HEK293 (cell line): Measurements from ENCODE around the gene GTPBP4.

Source experiments
- CTCF ChIA-PET: fragments of 350-600 bp; formaldehyde crosslinking; extraction: SDS; loops from one replicate; lab custom pipeline; 2021; ENCODE audit warnings: antibody characterized with exemption; lab: Yijun Ruan, JAX
- POLR2A ChIA-PET: fragments of 300-600 bp; formaldehyde crosslinking; extraction: SDS; loops from one replicate; lab custom pipeline; 2020; ENCODE audit warnings: antibody characterized with exemption, inconsistent platforms; lab: Yijun Ruan, JAX
- H3K27ac ChIP-seq: fragments of 200-500 bp; sonication (Bioruptor generic); 2 replicates; pipeline ENCODE4 v1.5.1; 2014; ENCODE audit warnings: low read depth, low read length, control low read depth, inconsistent platforms; ENCODE audit errors: extremely low read depth
- H3K36me3 ChIP-seq, 2 experiments: fragments of 200-500 bp in 1 of 2; sonication (Bioruptor generic) in 1 of 2; 1 replicate in 1 of 2; 2 replicates in 1 of 2; pipeline ENCODE4 v1.5.1; 2014 to 2017; ENCODE audit warnings: inconsistent platforms in 2 of 2, low read length in 2 of 2; ENCODE audit not compliant: control insufficient read depth in 2 of 2, insufficient read depth in 1 of 2
- H3K4me1 ChIP-seq: fragments of 200-500 bp; sonication (Bioruptor generic); 2 replicates; pipeline ENCODE4 v1.5.1; 2014; ENCODE audit warnings: mild to moderate bottlenecking, low read length, inconsistent platforms; ENCODE audit not compliant: control insufficient read depth, insufficient read depth
- H3K4me3 ChIP-seq: 2 replicates; pipeline ENCODE4 v1.5.1; 2011; ENCODE audit warnings: low read depth, mild to moderate bottlenecking, control low read depth, low read length, moderate library complexity
- H3K9me3 ChIP-seq: fragments of 200-500 bp; sonication (Bioruptor generic); 2 replicates; pipeline ENCODE4 v1.5.1; 2014; ENCODE audit warnings: low read depth, low read length, inconsistent platforms; ENCODE audit not compliant: control insufficient read depth, insufficient read depth
- BCL11B ChIP-seq: fragments of 450-650 bp; formaldehyde crosslinking; IDR thresholded peaks from 2 replicates; pipeline ENCODE4 v1.5.1; 2016; ENCODE audit warnings: low read depth, missing biosample characterization, missing genetic modification characterization
- BCL6B ChIP-seq: fragments of 450-650 bp; formaldehyde crosslinking; IDR thresholded peaks from 2 replicates; pipeline ENCODE4 v1.5.1; 2017; ENCODE audit warnings: missing biosample characterization, missing genetic modification characterization
- GLI2 ChIP-seq: fragments of 450-650 bp; formaldehyde crosslinking; IDR thresholded peaks from 2 replicates; pipeline ENCODE4; 2017; ENCODE audit warnings: missing biosample characterization, missing genetic modification characterization, low read depth, borderline replicate concordance
- HOXC10 ChIP-seq: sonication (generic); formaldehyde crosslinking; IDR thresholded peaks from 2 replicates; pipeline ENCODE4 v1.8.1; 2023; ENCODE audit warnings: mild to moderate bottlenecking, missing genetic modification reagents
- KLF8 ChIP-seq: fragments of 450-650 bp; formaldehyde crosslinking; IDR thresholded peaks from 2 replicates; pipeline ENCODE4 v1.5.1; 2016; ENCODE audit warnings: missing biosample characterization, missing genetic modification characterization
- KLF9 ChIP-seq: fragments of 450-650 bp; formaldehyde crosslinking; IDR thresholded peaks from 2 replicates; pipeline ENCODE4 v1.5.1; 2016; ENCODE audit warnings: missing biosample characterization, missing genetic modification characterization, low read depth
- OSR2 ChIP-seq: fragments of 450-650 bp; formaldehyde crosslinking; IDR thresholded peaks from 2 replicates; pipeline ENCODE4 v1.5.1; 2016; ENCODE audit warnings: missing biosample characterization, missing genetic modification characterization
- PRDM6 ChIP-seq: fragments of 450-650 bp; formaldehyde crosslinking; IDR thresholded peaks from 2 replicates; pipeline ENCODE4 v1.5.1; 2017; ENCODE audit warnings: missing biosample characterization, missing genetic modification characterization
- SETDB1 ChIP-seq: IDR thresholded peaks from one replicate; pipeline ENCODE4 v1.6.1; 2017; ENCODE audit warnings: mild to moderate bottlenecking, low read length, moderate library complexity, mixed read lengths; ENCODE audit not compliant: insufficient read length
- TCF7L2 ChIP-seq: IDR thresholded peaks from 2 replicates; pipeline ENCODE4 v1.6.1; 2011; ENCODE audit warnings: low read depth, mild to moderate bottlenecking, inconsistent platforms, low read length, moderate library complexity, borderline replicate concordance
- TRIM28 ChIP-seq: IDR thresholded peaks from 2 replicates; pipeline ENCODE4 v1.6.1; 2011; ENCODE audit warnings: low read length, control low read depth, borderline replicate concordance
- ZEB2 ChIP-seq: fragments of 450-650 bp; formaldehyde crosslinking; IDR thresholded peaks from 2 replicates; pipeline ENCODE4 v1.5.1; 2016; ENCODE audit warnings: missing biosample characterization, missing genetic modification characterization
- ZNF132 ChIP-seq: fragments of 450-650 bp; formaldehyde crosslinking; IDR thresholded peaks from 2 replicates; pipeline ENCODE4 v1.5.1; 2017; ENCODE audit warnings: missing biosample characterization, missing genetic modification characterization, borderline replicate concordance
- ZNF184 ChIP-seq: fragments of 450-650 bp; IDR thresholded peaks from 2 replicates; pipeline ENCODE4 v1.5.1; 2018; ENCODE audit warnings: missing biosample characterization, mild to moderate bottlenecking, missing genetic modification characterization
- ZNF214 ChIP-seq: fragments of 450-650 bp; formaldehyde crosslinking; IDR thresholded peaks from 2 replicates; pipeline ENCODE4 v1.5.1; 2017; ENCODE audit warnings: missing biosample characterization, mild to moderate bottlenecking, missing genetic modification characterization, borderline replicate concordance
- ZNF292 ChIP-seq: fragments of 450-650 bp; formaldehyde crosslinking; IDR thresholded peaks from 2 replicates; pipeline ENCODE4 v1.5.1; 2016; ENCODE audit warnings: low read depth, missing biosample characterization, missing genetic modification characterization, borderline replicate concordance
- ZNF350 ChIP-seq: fragments of 450-650 bp; formaldehyde crosslinking; IDR thresholded peaks from 2 replicates; pipeline ENCODE4 v1.5.0; 2017; ENCODE audit warnings: missing biosample characterization, mild to moderate bottlenecking, missing genetic modification characterization
- ZNF513 ChIP-seq: fragments of 450-650 bp; IDR thresholded peaks from 2 replicates; pipeline ENCODE4 v1.5.1; 2018; ENCODE audit warnings: missing biosample characterization, missing genetic modification characterization
- ZNF514 ChIP-seq: fragments of 450-650 bp; formaldehyde crosslinking; IDR thresholded peaks from 2 replicates; pipeline ENCODE4 v1.5.1; 2016; ENCODE audit warnings: missing biosample characterization, missing genetic modification characterization
- ZNF529 ChIP-seq: fragments of 450-650 bp; formaldehyde crosslinking; IDR thresholded peaks from 2 replicates; pipeline ENCODE4 v1.5.1; 2017; ENCODE audit warnings: missing genetic modification characterization, missing biosample characterization; ENCODE audit not compliant: insufficient replicate concordance
- ZNF585B ChIP-seq: fragments of 450-650 bp; formaldehyde crosslinking; IDR thresholded peaks from 2 replicates; pipeline ENCODE4 v1.5.1; 2016; ENCODE audit warnings: missing biosample characterization, missing genetic modification characterization
- ZNF596 ChIP-seq: fragments of 450-650 bp; IDR thresholded peaks from 2 replicates; pipeline ENCODE4 v1.5.0; 2018; ENCODE audit warnings: missing biosample characterization, mild to moderate bottlenecking, missing genetic modification characterization, moderate library complexity
- ZNF654 ChIP-seq: fragments of 450-650 bp; formaldehyde crosslinking; IDR thresholded peaks from 2 replicates; pipeline ENCODE4 v1.5.1; 2016; ENCODE audit warnings: low read depth, missing biosample characterization, missing genetic modification characterization
- ZNF658 ChIP-seq: fragments of 450-650 bp; formaldehyde crosslinking; IDR thresholded peaks from 2 replicates; pipeline ENCODE4; 2016; ENCODE audit warnings: missing biosample characterization, missing genetic modification characterization
- ZNF777 ChIP-seq: fragments of 450-650 bp; formaldehyde crosslinking; IDR thresholded peaks from 2 replicates; pipeline ENCODE4 v1.5.1; 2017; ENCODE audit warnings: missing biosample characterization, missing genetic modification characterization, borderline replicate concordance
- ZNF791 ChIP-seq: fragments of 450-650 bp; formaldehyde crosslinking; IDR thresholded peaks from 2 replicates; pipeline ENCODE4 v1.5.1; 2016; ENCODE audit warnings: missing biosample characterization, missing genetic modification characterization
- TF ChIP-seq, protein P1 (sequence below): sonication (generic); formaldehyde crosslinking; IDR thresholded peaks from 2 replicates; pipeline ENCODE4 v1.8.1; 2022; ENCODE audit warnings: mild to moderate bottlenecking, moderate library complexity, missing genetic modification reagents

GTPBP4 gene

GRCh38 chr10:996031-996430 is 7.8 kb downstream of the GTPBP4 start (continued):
- TF ChIP-seq ZNF513 (tag by site-specific recombination) (no peak), BCL6B (no peak), ZNF214 (no peak), ZNF132 (no peak), KLF9 (tag by site-specific recombination) (no peak), ZNF292 (tag by site-specific recombination) (no peak), ZNF658 (tag by site-specific recombination) (no peak), HOXC10 (no peak), ZNF777 (tag by site-specific recombination) (no peak), ZEB2 (tag by site-specific recombination) (no peak)
- TF ChIP-seq, protein P1, sequence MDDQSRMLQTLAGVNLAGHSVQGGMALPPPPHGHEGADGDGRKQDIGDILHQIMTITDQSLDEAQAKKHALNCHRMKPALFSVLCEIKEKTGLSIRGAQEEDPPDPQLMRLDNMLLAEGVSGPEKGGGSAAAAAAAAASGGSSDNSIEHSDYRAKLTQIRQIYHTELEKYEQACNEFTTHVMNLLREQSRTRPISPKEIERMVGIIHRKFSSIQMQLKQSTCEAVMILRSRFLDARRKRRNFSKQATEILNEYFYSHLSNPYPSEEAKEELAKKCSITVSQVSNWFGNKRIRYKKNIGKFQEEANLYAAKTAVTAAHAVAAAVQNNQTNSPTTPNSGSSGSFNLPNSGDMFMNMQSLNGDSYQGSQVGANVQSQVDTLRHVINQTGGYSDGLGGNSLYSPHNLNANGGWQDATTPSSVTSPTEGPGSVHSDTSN (CRISPR knock-in tag) = no peak
- TF ChIP-seq, all 188 proteins: peak for 0

DNA sequence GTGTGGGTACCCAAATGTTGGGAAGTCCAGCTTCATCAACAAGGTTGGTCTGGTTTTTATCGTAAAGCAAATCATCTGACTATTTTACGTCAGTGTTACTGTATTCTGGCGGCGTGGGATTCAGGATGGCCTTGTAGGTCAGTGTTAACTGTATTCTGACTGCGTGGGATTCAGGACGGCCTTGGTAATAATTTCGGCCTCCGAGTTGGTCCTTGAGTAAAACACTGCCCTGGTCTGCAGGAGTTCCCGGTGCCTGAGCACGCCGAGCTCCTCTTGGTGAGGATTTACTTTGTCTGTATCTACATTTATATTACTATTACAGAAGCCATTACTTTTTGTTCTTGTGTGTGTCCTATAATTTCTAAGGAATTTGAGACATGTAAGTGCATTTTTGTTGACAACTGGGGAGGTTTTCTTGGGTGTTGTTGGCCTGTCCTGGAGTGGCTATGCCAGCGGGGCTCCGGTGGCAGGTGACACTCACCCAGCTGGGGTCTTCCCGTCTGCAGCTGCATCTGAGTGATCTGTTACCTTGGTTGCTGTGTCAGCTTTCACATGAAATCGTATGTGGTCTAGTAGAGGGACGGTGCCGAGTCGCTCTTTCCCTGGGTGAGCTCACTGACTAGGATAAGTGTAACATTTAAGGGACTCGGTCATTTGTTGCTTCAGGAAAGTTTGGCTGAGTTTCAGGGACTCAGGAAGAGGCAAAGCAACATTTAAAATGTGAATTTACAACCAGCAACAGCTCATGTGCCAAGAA is 9.2 kb downstream of the GTPBP4 start:
- H3K4me1 ChIP-seq = no peaks in the 10 kb centered on the region

GRCh38 chr10:1002425-1003006 is 14.3 kb downstream of the GTPBP4 start:
- H3K4me1 ChIP-seq = no peaks in the 10 kb centered on the region
- ChIA-PET CTCF (interaction anchor here (0.7 kb wide), 2 partner anchors 310 to 489 kb away, joined by 3 to 4 read pairs; no protein-coding TSS in a partner anchor), POLR2A (interaction anchor here (0.6 kb wide), 1 partner anchor 34 kb away, joined by 3 read pairs; no protein-coding TSS in a partner anchor)
- H3K9me3 ChIP-seq = no peaks in the 10 kb centered on the region
- H3K4me3 ChIP-seq = no peak overlapping the region
- H3K36me3 ChIP-seq = peaks cover 83 to 98% of the 10 kb centered on the region in 2 experiments
- TF ChIP-seq ZNF184 (tag by site-specific recombination) (peak; percentile 27; the same call in 1 of the 2 replicates), GLI2 (tag by site-specific recombination) (no peak), TRIM28 (peak; percentile 51; the same call in 1 of the 2 replicates), PRDM6 (tag by site-specific recombination) (no peak), KLF9 (tag by site-specific recombination) (no peak), TCF7L2 (no peak), ZNF529 (tag by site-specific recombination) (peak; percentile 9), BCL11B (tag by site-specific recombination) (no peak), SETDB1 (peak; percentile 95), ZNF791 (tag by site-specific recombination) (no peak)
- H3K27ac ChIP-seq = no peak overlapping the region

More for the DNA sequence above, 9.2 kb downstream of the GTPBP4 start:
- TF ChIP-seq ZNF514 (no peak), ZNF132 (no peak), ZNF596 (tag by site-specific recombination) (no peak), GLI2 (tag by site-specific recombination) (no peak), OSR2 (tag by site-specific recombination) (no peak), ZNF654 (tag by site-specific recombination) (no peak), ZNF350 (tag by site-specific recombination) (no peak), ZNF585B (no peak), KLF8 (tag by site-specific recombination) (no peak)
- no peak overlapping the region for H3K4me3 ChIP-seq
- H3K36me3 ChIP-seq = peaks cover 81 to 98% of the 10 kb centered on the region in 2 experiments
- CTCF ChIA-PET = no interaction called here
- POLR2A ChIA-PET = interaction anchor here (0.9 to 1.5 kb wide), 2 partner anchors 9 to 52 kb away, joined by 3 read pairs; partner anchors contain the start of genes GTPBP4 and IDI1
- H3K27ac ChIP-seq = no peak overlapping the region
- no peaks in the 10 kb centered on the region for H3K9me3 ChIP-seq
